GM18868 (cell line): ENCODE measurements around the gene SLC38A2.

Source experiments
- ATAC-seq: cut with Tn5 transposase; IDR thresholded peaks from one replicate; pipeline ENCODE4 v1.9.1; 2021; ENCODE audit warnings: mild to moderate bottlenecking, moderate library complexity; ENCODE audit not compliant: unreplicated experiment

SLC38A2 gene

GRCh38 chr12:46376579-46376978 lies 4.0 kb upstream of the SLC38A2 start:
- no peak for ATAC-seq

GRCh38 chr12:46374711-46375110 lies 2.1 kb upstream of the SLC38A2 start:
- no peak for ATAC-seq

DNA sequence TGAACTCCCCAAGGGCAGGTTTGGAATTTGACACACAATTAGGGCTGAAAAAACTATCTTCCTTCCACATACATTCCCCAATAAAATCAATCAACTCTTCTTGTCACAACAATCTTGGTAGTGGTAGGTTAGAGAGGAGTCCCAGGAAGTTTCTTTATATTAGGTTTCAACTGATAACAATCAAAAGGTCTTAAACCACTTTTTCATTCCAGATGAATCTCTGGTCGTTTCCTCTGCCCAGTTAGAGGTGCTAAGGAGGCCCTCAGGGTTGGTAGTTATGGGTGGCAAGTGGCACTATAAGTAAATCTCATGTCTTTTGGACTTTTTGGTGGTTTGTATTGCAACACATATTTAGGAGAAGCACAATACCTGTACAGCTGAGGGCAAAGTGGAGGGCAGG lies 1.7 kb upstream of the SLC38A2 start:
- no peak for ATAC-seq

GRCh38 chr12:46373301-46374296 lies 1.0 kb upstream of the SLC38A2 start:
- ATAC-seq: no peak

DNA sequence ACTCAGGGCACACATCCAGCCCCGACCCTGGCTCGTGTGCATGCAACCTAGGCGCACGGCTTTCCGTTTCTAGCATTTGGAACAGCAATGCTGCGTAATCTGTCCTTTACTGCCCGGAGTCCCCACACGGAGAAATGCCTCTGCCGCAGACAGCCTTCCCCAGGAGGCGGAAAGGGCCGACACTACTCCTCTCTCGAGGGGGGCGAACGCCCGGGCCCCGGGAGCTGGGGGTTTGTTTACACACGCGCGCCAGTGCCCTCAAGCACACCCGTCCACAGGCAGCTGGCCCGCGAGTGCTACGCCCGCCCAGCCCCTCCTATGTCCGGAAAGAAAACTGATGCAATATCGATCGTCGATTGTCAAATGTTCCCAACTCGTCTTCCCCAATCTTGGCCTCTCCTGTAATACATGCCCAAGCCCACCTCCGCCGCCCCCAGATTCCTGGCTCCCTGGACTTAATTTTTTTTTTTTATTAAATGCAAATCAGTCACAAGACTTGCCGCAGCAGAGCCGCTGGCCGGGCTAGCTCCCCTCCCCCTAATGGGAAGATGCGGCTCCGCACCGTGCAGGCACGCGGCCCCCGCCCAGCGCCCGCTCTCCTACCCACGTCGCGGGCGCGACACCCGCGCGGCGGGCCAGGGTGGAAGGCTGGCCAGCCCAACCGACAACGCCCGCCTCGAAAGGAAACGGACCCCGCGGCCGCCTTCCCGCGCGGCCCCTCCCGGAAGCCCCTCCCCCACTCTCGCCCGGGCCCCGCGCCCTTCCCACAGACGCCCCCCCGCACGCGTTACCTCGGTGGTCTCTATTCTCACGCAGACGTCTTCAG lies 642 bp downstream of the SLC38A2 start:
- ATAC-seq: peak; percentile 3

- peak; percentile 59 for ATAC-seq
These were observed 1.5 kb downstream of the SLC38A2 start for GRCh38 chr12:46370792-46371717.

DNA sequence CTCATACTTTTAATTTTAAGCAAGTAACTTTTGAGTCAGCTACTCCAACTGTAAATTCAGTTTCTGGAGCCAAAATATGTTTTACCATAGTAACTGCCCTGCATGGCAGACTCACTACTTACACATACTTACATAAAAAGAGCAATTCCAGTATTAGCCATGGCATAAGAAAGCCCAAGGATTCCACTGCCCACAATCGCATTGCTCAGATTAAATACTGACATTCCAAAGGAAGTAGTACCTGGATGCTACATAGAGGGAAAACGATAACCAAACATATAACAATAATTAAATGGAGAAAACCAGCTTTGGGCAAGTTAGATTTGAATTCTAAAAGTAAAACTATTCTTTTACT lies 2.2 kb downstream of the SLC38A2 start:
- ATAC-seq: no peak

GRCh38 chr12:46369474-46370379 lies 2.8 kb downstream of the SLC38A2 start:
- ATAC-seq: no peak

DNA sequence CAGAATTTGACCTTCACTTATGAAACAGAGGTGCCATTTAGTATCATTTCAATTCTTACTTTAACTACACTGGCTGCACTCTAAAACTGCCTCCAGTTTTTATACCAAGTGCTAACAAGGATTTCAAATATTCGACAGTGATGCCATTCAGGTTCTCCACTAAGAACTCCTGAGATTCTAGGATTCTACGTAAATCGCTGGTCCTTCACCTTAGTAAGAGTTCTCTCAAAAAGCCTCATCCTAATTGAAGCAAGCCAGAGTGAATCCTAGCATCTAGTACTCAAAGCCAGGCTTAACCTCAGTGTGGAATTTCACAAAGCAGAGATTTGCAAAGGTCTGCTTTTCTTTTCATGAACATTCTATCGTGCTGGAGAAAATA lies 3.5 kb downstream of the SLC38A2 start:
- no peak for ATAC-seq

DNA sequence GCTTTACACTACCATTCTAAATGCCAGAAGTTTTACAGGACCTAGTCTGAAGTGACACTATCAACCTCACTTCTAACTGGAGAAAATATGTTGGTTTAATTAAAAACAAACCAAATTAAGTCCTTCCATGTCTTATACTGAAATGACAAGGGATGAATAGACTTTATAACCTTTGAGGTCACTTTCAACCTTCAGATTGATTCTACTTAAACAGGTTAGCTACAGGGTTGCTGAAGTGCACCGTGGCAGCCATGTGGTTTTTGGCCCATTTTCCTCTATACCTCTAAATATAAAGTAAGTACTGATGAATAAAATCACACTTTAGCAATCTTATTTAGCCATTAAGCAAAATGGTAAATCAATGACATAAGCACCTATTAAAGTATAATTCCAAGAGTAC lies 3.9 kb downstream of the SLC38A2 start:
- ATAC-seq: no peak

DNA sequence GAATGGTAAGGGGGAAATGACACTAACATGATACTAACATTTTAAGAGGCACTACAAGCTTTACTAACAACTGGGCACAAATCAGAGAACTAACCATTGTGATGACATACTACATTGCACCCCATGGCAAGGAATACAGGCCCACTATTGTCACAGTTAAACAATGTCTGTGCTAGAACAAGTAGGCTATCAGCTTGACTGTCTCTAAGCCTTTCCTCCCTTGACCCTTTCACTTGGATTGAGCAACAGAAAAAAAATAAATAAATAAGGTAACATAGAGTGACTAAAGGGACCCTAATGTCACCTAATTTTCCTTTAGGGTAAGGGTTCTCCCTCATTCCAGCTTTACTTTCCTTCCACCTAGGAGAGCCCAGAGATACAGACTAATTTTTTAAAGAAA lies 4.4 kb downstream of the SLC38A2 start:
- no peak for ATAC-seq

- no peak for ATAC-seq
These were observed 5.1 kb downstream of the SLC38A2 start for GRCh38 chr12:46367351-46368029.

DNA sequence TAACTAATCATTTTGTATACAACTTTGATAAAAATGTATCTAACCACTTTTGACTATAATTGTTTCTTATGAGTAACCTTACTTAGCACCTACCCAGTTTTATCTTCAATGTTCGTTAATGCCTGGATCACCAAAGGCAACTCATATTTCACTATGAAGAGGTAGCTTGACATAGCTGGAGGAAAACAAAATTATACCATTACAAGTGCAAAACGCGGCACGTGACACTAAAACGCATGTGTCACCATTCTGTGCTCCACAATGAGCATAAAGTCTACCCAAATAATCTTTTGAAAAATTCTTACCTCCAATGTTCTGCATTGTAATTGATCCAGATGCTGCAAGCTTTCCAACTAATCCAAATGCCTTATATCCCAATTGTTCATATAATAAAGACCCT lies 5.8 kb downstream of the SLC38A2 start:
- no peak for ATAC-seq

- ATAC-seq: no peak
These were observed 6.6 kb downstream of the SLC38A2 start for GRCh38 chr12:46365951-46366379.

GRCh38 chr12:46364777-46365580 lies 7.6 kb downstream of the SLC38A2 start:
- peak; percentile 44 for ATAC-seq

DNA sequence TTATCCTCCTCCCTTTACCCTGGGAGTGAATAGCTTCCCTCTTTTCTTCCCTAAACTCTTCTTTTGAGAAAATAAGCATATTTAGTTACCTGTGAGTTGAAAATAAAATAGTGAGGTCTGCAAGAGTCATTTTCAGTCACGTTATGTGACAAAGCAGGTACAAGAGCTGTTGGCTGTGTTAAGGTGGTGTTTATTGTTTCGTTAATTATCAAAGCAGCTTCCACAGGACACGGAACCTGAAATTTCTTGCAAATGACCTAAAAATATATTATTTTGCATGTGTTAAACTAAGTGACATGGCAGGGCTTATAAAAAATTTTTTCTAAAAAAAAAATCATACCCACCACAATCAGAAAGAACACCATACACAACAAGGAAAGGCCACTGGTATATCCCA lies 8.3 kb downstream of the SLC38A2 start:
- ATAC-seq: no peak

DNA sequence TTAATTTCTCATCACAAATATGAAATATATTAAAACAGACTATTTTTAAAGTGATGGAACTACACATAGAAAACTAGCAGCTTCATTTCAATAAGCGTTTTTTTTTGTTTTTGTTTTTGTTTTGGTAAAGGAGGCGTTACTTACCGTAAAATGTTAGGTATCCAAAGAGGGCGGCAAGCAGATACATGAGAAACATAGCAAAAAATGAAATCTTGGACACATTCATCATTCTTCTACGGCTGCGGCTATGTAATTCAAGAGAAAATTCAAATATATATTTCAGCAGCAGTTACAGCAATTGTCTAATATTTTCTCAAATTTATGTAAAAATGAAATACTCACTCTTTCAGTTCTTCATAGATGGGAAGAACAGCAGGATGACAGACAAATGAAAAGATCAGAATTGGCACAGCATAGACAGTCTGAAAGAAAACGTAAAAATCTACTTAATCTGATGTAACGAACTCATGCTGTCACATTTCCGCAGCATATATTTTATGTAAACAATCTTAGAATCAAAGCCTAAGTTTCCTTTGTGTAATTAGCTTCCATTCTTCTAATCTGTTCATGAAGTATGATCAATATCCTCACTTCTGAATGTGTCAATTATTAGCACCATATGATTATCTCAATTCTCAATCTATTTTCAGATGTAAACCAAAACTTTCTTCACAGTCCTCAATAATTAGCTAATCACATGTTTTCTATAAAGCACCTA lies 8.8 kb downstream of the SLC38A2 start:
- ATAC-seq: no peak
